Vagina (tissue), 2 donors: ENCODE data around the gene BRIX1. TPM values are rescaled to one million over a fixed set of nuclear protein-coding genes. Genes with fewer than 3 reads are reported as not detected.
A peak's percentile ranks its signal among the peaks of the same experiment; 100 is the strongest.
"Not testable (repeated sequence)": the region's sequence is repeated elsewhere in the genome, so short reads cannot be mapped to it uniquely, and the experiment has no call there.

Source experiments
- DNase-seq, 2 donors: peaks; one replicate each; pipeline ENCODE4 v3.0.0-alpha.2; 2017; ENCODE audit errors: extremely low spot score in 2 of 2
- H3K27ac ChIP-seq: fragments of 200-600 bp; sonication (generic); one replicate; pipeline ENCODE4 v1.5.1; 2019
- H3K27me3 ChIP-seq: fragments of 200-600 bp; sonication (generic); one replicate; pipeline ENCODE4 v1.5.1; 2019
- H3K36me3 ChIP-seq, 2 donors: fragments of 200-600 bp; sonication (generic); one replicate each; pipeline ENCODE4 v1.5.1; 2017 to 2019
- H3K4me1 ChIP-seq: fragments of 200-600 bp; sonication (generic); one replicate; pipeline ENCODE4 v1.5.1; 2019
- H3K4me3 ChIP-seq, 2 donors: fragments of 200-600 bp; sonication (generic); 1 replicate in 1 of 2; 2 replicates in 1 of 2; pipeline ENCODE4 v1.5.1; 2016 to 2019
- H3K9me3 ChIP-seq: fragments of 200-600 bp; sonication (generic); one replicate; pipeline ENCODE4 v1.5.1; 2019
- POLR2A ChIP-seq, 2 donors: fragments of 450-650 bp; IDR thresholded peaks; one replicate each; pipeline ENCODE4 v1.6.1; 2017; ENCODE audit warnings: antibody characterized with exemption in 2 of 2, mild to moderate bottlenecking in 2 of 2, moderate library complexity in 2 of 2
- POLR2AphosphoS5 ChIP-seq, 2 donors: sonication (generic); formaldehyde crosslinking; IDR thresholded peaks; one replicate each; pipeline ENCODE4 v1.9.0; 2017; ENCODE audit warnings: antibody characterized with exemption in 2 of 2, mild to moderate bottlenecking in 2 of 2, low read depth in 1 of 2; ENCODE audit not compliant: insufficient read depth in 1 of 2
- intact Hi-C: fragments of 100-400 bp; cut with DNase I; formaldehyde crosslinking; loops from one replicate; pipeline ENCODE4 v1.15.1; 2023
- total RNA-seq: library from RNA; depleted of rRNA; stranded (reverse); fragments of >200 nt; gene quantifications from one replicate; pipeline ENCODE4 v1.2.3, GENCODE V29; 2016
- TF ChIP-seq, protein P1 (sequence below), 3 experiments: fragments of 450-650 bp in 2 of 3; fragments of 200-600 bp in 1 of 3; sonication (generic) in 1 of 3; IDR thresholded peaks; one replicate each; pipeline ENCODE4 v1.5.1; 2017 to 2019; ENCODE audit warnings: antibody characterized with exemption in 3 of 3, mild to moderate bottlenecking in 2 of 3, moderate library complexity in 2 of 3

The BRIX1 gene
- total RNA-seq, 1 donor from 2014 or later = 10.3 TPM

GRCh38 chr5:34918025-34918424 is 2.5 kb downstream of the BRIX1 start:
- peaks cover 0 to 36% of the 10 kb centered on the region in 2 donors for H3K36me3 ChIP-seq
- no peaks in the 10 kb centered on the region for H3K27me3 ChIP-seq
- TF ChIP-seq, protein P1, sequence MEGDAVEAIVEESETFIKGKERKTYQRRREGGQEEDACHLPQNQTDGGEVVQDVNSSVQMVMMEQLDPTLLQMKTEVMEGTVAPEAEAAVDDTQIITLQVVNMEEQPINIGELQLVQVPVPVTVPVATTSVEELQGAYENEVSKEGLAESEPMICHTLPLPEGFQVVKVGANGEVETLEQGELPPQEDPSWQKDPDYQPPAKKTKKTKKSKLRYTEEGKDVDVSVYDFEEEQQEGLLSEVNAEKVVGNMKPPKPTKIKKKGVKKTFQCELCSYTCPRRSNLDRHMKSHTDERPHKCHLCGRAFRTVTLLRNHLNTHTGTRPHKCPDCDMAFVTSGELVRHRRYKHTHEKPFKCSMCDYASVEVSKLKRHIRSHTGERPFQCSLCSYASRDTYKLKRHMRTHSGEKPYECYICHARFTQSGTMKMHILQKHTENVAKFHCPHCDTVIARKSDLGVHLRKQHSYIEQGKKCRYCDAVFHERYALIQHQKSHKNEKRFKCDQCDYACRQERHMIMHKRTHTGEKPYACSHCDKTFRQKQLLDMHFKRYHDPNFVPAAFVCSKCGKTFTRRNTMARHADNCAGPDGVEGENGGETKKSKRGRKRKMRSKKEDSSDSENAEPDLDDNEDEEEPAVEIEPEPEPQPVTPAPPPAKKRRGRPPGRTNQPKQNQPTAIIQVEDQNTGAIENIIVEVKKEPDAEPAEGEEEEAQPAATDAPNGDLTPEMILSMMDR (IDR thresholded peaks at IDR 0.05) = no peak
- TF ChIP-seq POLR2AphosphoS5 (IDR thresholded peaks at IDR 0.05; ENCODE audit: insufficient read depth in 1 of 2, low read depth in 1 of 2) (no peak), POLR2A (IDR thresholded peaks at IDR 0.05) (no peak)
- DNase-seq = no peak
- H3K4me3 ChIP-seq = no peak overlapping the region
- intact Hi-C loops = no loop called here
- no peaks in the 10 kb centered on the region for H3K9me3 ChIP-seq
- peaks cover 41% of the 10 kb centered on the region for H3K4me1 ChIP-seq
- no peak overlapping the region for H3K27ac ChIP-seq

GRCh38 chr5:34919077-34919476 is 3.6 kb downstream of the BRIX1 start:
- Histone ChIP-seq H3K4me1 (peaks cover 36% of the 10 kb centered on the region), H3K9me3 (no peaks in the 10 kb centered on the region), H3K27ac (no peak overlapping the region), H3K36me3 (peaks cover 0 to 46% of the 10 kb centered on the region in 2 donors), H3K27me3 (no peaks in the 10 kb centered on the region), H3K4me3 (no peak overlapping the region)
- no peak for DNase-seq
- intact Hi-C loops = no loop called here
- TF ChIP-seq, protein P1 (IDR thresholded peaks at IDR 0.05) = no peak
- TF ChIP-seq POLR2AphosphoS5 (IDR thresholded peaks at IDR 0.05; ENCODE audit: insufficient read depth in 1 of 2, low read depth in 1 of 2) (no peak), POLR2A (IDR thresholded peaks at IDR 0.05) (no peak)

DNA sequence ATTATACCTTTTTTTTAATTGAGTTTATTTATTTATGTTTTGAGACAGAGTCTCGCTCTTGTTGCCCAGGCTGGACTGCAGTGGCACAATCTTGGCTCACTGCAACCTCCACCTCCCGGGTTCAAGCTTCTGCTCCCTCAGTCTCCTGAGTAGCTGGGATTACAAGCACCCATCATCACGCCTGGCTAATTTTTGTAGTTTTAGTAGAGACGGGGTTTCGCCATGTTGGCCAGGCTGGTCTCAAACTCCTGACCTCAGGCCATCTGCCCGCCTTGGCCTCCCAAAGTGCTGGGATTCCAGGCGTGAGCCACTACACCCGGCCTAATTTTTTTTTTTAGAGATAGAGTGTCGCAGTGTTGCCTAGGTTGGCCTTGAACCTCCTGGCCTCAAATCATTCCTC is 7.7 kb downstream of the BRIX1 start:
- DNase-seq, H3K4me3 ChIP-seq, H3K27me3 ChIP-seq, intact Hi-C loops, H3K9me3 ChIP-seq, H3K27ac ChIP-seq: not testable (repeated sequence)
- Histone ChIP-seq H3K36me3 (peaks cover 0 to 73% of the 10 kb centered on the region in 2 donors), H3K4me1 (peaks cover 13% of the 10 kb centered on the region)

GRCh38 chr5:34923694-34924461 is 8.4 kb downstream of the BRIX1 start:
- Histone ChIP-seq H3K36me3 (peaks cover 0 to 73% of the 10 kb centered on the region in 2 donors), H3K4me1 (peaks cover 12% of the 10 kb centered on the region), H3K9me3 (no peaks in the 10 kb centered on the region), H3K27me3 (no peaks in the 10 kb centered on the region), H3K4me3 (no peak overlapping the region), H3K27ac (no peak overlapping the region)
- no peak for DNase-seq
- peak in 1 of 2 donors; percentile 63 for TF ChIP-seq POLR2AphosphoS5 (IDR thresholded peaks at IDR 0.05; ENCODE audit: insufficient read depth in 1 of 2, low read depth in 1 of 2)
- no peak for TF ChIP-seq POLR2A (IDR thresholded peaks at IDR 0.05)
- TF ChIP-seq, protein P1 (IDR thresholded peaks at IDR 0.05) = no peak
- intact Hi-C loops = no loop called here

DNA sequence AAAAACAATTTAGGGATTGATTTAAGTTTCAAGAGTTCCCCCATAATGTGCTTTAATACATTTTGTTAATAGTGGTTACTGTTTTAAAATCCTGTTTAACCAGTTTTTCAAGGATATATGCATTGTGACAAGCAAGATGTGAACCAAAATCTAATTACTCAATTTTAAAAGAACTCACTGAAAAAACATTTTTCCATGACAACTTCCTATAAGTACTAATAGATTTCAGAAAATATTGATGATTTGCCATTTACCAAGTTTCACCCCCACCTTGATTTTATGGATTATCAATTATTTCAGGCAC is 8.9 kb downstream of the BRIX1 start:
- Histone ChIP-seq H3K36me3 (peaks cover 0 to 73% of the 10 kb centered on the region in 2 donors), H3K27ac (no peak overlapping the region), H3K9me3 (no peaks in the 10 kb centered on the region), H3K27me3 (no peaks in the 10 kb centered on the region), H3K4me1 (peaks cover 12% of the 10 kb centered on the region), H3K4me3 (no peak overlapping the region)
- intact Hi-C loops = no loop called here
- no peak for DNase-seq
- TF ChIP-seq POLR2A (IDR thresholded peaks at IDR 0.05) (no peak), POLR2AphosphoS5 (IDR thresholded peaks at IDR 0.05; ENCODE audit: insufficient read depth in 1 of 2, low read depth in 1 of 2) (no peak)
- TF ChIP-seq, protein P1 (IDR thresholded peaks at IDR 0.05) = no peak
